HG03175 (cell line): ENCODE data around the gene TNFSF4.
A peak's percentile ranks its signal among the peaks of the same experiment; 100 is the strongest.

Experiments
- ATAC-seq: cut with Tn5 transposase; IDR thresholded peaks from one replicate; pipeline ENCODE4 v1.9.1; 2021; ENCODE audit warnings: mild to moderate bottlenecking, moderate library complexity; ENCODE audit not compliant: unreplicated experiment

TNFSF4 gene

DNA sequence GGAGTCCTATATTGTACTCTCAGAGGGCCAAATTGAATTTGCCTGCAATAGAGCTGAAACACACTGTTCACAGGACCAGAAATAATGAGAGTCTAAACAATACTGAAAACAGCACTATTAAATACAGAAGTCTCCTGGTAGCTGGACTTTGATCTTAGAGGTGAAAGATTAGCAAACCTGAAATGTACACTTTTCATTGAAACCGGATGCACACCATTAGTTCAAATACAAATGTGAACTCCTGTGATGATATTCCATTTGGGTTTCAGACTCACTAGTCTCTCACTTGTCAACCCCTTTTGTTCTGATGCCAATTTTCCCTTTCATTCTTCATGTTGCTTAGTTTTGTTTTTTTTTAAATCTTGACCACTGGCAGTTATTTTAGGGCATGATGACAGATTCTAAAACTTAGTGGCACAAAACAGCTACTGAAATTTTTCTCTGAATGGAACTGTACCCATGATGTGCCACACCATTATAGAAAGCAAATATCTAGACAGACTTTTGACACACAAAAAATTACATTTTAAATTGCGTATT, 5.9 kb upstream of the TNFSF4 start:
- peak; percentile 89 for ATAC-seq

DNA sequence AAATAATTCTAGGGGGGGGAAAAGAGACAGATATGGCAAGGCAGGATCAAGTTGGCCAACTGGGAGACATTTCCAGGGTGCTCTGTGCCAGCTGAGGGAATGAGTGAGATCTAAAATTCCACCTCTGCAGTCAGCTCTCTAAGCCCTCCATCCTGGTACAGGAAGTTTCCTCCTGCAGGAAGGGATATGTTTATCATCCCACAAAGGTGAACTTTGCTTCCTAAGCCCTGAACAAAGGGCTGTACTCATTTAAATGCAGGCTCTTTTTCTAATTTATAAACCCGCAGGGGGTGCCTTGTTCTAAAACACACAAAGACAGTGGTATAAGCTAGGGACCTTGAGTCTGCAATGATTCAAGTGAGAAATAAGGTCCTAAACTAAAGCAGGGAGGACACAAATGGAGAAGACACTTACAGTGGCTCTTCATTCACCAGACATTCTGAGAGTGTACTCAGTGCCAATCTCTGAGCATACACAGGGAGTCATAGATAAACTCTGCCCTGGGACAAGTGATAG, 3.6 kb upstream of the TNFSF4 start:
- no peak for ATAC-seq

- no peak for ATAC-seq
Measured at GRCh38 chr1:173210283-173210682, 3.2 kb upstream of the TNFSF4 start.

DNA sequence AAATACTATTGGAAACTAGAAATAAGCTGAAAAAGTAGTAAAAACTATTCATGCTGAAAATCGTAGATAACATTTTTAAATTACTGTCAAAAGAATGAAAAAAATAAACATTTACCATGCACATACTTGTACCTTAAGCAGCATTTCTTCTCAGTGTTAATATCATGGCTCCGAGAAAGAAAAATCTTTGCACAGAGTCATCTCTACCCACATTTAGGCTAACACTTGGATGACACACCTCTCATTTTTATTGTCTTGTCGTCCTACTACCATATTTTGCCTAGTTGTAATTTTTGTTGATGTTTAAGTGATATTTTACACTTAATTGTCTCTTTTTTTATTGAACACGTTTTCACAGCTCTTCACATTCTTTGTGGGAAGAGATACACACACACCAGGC, 1.7 kb upstream of the TNFSF4 start:
- ATAC-seq, result no peak

- no peak for ATAC-seq
Measured at GRCh38 chr1:173208146-173208545, 1.0 kb upstream of the TNFSF4 start.

- ATAC-seq, result no peak
Measured at GRCh38 chr1:173205146-173206051, 1.7 kb downstream of the TNFSF4 start.

DNA sequence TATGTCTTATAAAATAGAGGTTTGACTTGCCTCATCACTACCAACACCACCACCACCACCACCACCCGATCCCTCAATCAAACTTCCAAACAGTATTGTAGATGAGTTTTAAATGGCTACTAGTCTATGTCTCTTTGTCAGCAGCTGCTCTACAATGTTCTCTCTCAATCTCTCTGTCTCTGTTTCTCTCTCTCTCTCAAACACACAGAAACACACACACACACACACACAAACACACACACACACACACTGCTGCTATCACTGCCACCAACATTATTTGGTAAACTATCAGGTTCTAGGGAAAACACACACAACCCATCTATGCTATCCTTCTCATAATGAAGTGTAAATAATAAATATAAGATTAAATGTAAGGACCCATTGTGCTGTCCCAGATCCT, 2.4 kb downstream of the TNFSF4 start:
- ATAC-seq, result no peak

DNA sequence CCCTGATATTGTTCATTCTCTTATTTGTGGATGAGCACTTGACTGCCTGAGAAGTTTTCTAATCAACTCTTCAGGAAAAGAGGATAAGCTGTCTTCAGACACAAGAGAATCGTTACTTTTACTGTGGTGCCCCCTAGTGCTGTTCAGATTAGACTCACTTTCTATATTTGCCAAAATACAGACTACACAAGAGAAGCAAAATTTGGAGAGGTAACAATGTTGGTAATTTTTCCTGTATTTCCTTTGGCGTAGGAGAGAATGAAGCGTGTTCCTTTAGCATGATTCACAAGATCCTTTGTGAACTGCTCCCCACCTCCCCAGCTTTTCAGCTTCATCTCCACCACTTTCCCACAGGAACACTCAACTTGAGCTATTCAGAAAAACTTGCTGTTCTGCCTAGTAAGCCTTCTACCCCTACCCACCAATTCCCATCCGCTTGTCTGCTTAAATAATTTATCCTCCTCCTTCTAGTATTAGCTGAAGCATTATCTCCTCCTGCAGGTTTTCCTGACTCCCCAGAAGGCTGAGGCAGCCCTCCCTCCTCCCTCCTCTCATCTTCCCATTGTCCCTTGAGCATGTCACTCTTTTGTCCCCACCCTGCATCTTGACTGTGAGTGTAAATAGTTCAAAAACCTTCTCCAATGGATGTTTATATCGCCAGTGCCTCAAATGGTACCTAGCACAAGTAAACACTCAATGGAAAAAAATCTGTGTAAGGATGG, 4.5 kb downstream of the TNFSF4 start:
- ATAC-seq, result no peak

- ATAC-seq, result no peak
Measured at GRCh38 chr1:173201969-173202368, 5.2 kb downstream of the TNFSF4 start.

DNA sequence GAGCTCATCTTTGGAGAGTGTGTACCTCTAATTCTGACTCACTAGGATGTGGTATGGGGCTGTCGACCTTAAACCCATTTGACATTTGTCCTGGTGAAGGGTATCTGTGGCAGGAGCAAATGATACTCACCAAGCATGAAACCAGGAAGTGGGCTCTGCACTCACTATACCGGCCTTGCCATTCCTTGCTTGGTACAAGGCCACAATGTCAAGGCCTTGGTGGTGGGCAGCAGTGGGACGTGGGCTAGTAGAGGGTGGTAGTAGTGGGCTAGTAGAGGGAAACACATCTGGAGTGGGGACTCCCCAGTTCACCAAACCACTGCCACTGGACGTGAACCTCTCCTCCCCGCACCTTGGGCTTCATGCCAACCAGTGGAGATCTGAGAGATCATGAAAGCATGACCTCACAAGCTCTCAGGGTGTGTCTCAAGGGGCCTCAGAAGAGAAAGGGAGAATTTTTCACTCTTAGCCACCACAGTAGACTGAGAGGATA, 11.5 kb downstream of the TNFSF4 start:
- peak; percentile 85 for ATAC-seq

DNA sequence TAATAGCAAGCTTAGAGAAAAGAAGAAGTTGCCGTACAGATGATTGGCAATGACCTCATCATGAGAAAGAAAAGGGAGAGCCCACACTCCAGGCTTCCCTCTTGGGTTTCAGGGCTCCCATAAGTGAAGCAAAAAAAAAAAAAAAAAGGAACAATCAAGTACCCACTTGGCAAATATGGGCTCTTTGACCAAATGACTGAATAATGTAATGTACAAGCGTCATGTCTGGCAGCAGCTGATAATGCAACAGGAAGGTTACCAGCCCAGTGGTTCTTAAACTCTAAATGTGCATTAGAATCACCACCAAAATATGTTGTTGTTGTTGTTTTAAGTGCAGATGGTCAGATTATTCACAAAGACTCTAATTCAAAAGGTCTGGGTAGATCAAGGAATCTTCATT, 13.5 kb downstream of the TNFSF4 start:
- no peak for ATAC-seq

GRCh38 chr1:173191011-173191705, 16.0 kb downstream of the TNFSF4 start:
- no peak for ATAC-seq

GRCh38 chr1:173190101-173190936, 16.8 kb downstream of the TNFSF4 start:
- no peak for ATAC-seq

DNA sequence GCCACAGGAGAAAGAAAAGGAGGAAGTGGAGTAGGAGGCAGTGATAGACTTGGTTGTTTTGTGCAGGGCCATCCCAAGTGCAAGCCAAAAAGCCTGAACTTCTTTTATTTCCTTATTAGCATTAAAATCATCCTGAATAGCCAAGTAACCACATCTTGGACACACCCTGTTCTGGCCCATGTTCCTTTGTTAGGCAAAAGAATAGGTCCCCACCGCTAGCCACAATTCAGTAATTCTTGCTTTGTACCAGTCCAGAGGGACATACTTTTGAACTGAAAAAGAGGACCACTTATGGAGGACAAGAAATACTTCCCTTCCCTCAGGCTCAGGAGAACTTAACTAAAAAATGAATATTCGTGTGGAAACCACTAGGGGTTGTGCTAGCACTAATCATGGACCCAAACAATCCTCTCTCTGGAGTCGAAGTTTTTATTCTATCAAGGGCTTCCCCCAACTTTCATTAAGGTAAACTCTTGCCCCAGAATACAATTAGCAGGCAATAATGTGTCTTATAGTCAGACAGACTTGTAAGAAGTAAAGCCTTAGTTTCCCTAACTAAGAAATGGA, 19.4 kb downstream of the TNFSF4 start:
- ATAC-seq, result no peak

DNA sequence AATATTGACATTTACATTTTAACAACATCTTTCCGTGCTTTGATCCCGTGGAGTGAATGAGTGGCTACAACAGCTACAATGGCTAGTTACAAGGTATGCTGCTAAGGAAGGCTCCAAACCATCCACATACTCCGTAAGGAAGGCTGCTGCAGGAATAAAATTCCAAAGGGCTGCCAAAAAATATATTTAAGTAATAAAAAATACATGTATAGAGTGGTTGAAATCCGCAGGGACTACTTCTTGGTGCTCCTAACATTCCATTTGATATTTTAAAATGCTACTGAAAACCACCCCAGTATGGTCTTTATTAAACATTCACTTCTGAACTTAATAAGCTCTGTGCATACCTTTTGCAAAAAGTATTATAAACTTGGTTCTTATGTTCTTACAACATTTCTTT, 25.3 kb downstream of the TNFSF4 start:
- ATAC-seq, result no peak

GRCh38 chr1:173176246-173176645, 30.9 kb downstream of the TNFSF4 start:
- ATAC-seq, result no peak

DNA sequence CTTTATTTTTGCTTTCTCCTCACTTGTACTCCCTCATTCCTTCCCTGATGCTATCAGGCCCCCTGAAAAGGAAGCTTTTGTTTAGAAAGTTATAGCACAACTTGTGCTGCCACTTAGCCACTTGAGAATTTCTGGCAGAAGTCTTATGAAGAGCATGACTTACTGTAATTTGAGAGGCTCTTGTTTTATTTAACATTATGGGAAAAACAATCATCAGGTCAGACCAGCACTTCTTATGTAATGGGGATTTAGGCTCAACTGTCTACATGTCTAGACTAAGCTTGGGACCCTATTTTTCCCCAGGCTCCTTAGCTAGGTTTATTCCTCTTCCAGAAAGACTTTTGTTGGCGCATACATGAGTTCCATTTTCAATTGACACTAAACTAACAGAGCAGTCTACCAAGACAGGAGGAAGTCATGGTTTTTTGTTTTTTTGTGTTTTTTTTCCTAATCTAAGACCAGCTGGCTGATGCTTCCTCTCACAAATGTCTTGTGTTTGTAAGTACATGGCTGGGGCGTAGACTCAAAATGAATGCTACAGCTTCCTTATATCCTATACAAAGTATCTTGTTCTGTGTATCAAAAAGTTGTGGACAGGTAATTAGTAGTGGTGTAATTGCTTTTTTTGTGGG, 31.5 kb downstream of the TNFSF4 start:
- ATAC-seq, result no peak

DNA sequence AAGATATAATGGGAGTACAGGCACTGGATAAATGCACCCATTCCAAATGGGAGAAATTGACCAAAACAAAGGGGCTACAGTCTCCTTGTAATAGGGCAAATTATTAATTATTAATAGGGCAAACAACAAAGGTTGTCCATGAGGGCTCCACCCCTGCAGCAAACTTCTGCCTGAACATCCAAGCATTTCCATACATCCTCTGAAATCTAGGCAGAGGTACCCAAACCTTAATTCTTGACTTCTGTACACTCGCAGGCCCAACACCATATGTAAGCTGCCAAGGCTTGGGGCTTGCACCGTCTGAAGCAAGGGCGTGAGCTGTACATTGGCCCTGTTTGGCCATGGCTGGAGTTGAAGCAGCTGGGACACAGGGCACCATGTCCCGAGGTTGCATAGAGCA, 33.7 kb downstream of the TNFSF4 start:
- ATAC-seq, result no peak

- no peak for ATAC-seq
Measured at GRCh38 chr1:173171152-173171551, 36.0 kb downstream of the TNFSF4 start.
